Eye (tissue), 1 donor: ENCODE measurements around the gene POU3F3.

Experiments used
- DNase-seq: peaks from one replicate; pipeline ENCODE4 v3.0.0-alpha.2; 2015

POU3F3 gene

GRCh38 chr2:104878863-104879512, 25.1 kb downstream of the POU3F3 start:
- no peak for DNase-seq

- DNase-seq: no peak
Measured at GRCh38 chr2:104880076-104880475, 26.2 kb downstream of the POU3F3 start.

- no peak for DNase-seq
Measured at GRCh38 chr2:104883357-104883756, 29.4 kb downstream of the POU3F3 start.

- no peak for DNase-seq
Measured at GRCh38 chr2:104885119-104885782, 31.3 kb downstream of the POU3F3 start.

GRCh38 chr2:104887676-104888075, 33.8 kb downstream of the POU3F3 start:
- DNase-seq: no peak

GRCh38 chr2:104888489-104889258, 34.8 kb downstream of the POU3F3 start:
- no peak for DNase-seq

GRCh38 chr2:104889291-104889959, 35.5 kb downstream of the POU3F3 start:
- no peak for DNase-seq

- no peak for DNase-seq
Measured at GRCh38 chr2:104889960-104890684, 36.2 kb downstream of the POU3F3 start.

GRCh38 chr2:104890685-104891069, 36.8 kb downstream of the POU3F3 start:
- DNase-seq: no peak

- no peak for DNase-seq
Measured at GRCh38 chr2:104891145-104891544, 37.2 kb downstream of the POU3F3 start.

- DNase-seq: no peak
Measured at GRCh38 chr2:104896446-104896845, 42.5 kb downstream of the POU3F3 start.

GRCh38 chr2:104897515-104898184, 43.7 kb downstream of the POU3F3 start:
- no peak for DNase-seq

- DNase-seq: no peak
Measured at GRCh38 chr2:104900608-104901007, 46.7 kb downstream of the POU3F3 start.

GRCh38 chr2:104901037-104901881, 47.3 kb downstream of the POU3F3 start:
- DNase-seq: peak; percentile 70

- no peak for DNase-seq
Measured at GRCh38 chr2:104902317-104902716, 48.4 kb downstream of the POU3F3 start.
